VCaP (cell line): Measurements from ENCODE around the gene ZC3H12D.
A peak's percentile ranks its signal among the peaks of the same experiment; 100 is the strongest.

ENCODE experiments used
- H3K27ac ChIP-seq: fragments of 450-650 bp; 2 replicates; pipeline ENCODE4 v1.5.1; 2017
- CTCF ChIP-seq: fragments of 450-650 bp; conservative IDR thresholded peaks from 2 replicates; pipeline ENCODE4 v1.5.1; 2017; ENCODE audit warnings: mild to moderate bottlenecking, moderate library complexity

ZC3H12D gene

GRCh38 chr6:149425754-149426153 is 59.1 kb downstream of the ZC3H12D start:
- H3K27ac ChIP-seq = no peak overlapping the region
- no peak for TF ChIP-seq CTCF

- no peak for TF ChIP-seq CTCF
- H3K27ac ChIP-seq = peak overlapping the region; percentile 68; the same call in 1 of the 2 replicates
These were observed 59.6 kb downstream of the ZC3H12D start for GRCh38 chr6:149425224-149425623.

- TF ChIP-seq CTCF = no peak
- H3K27ac ChIP-seq = peak overlapping the region; percentile 68
These were observed 60.8 kb downstream of the ZC3H12D start for GRCh38 chr6:149423964-149424440.

- TF ChIP-seq CTCF = no peak
- H3K27ac ChIP-seq = peak overlapping the region; percentile 68
These were observed 62.2 kb downstream of the ZC3H12D start for GRCh38 chr6:149422581-149422980.

- no peak for TF ChIP-seq CTCF
- no peak overlapping the region for H3K27ac ChIP-seq
These were observed 63.7 kb downstream of the ZC3H12D start for GRCh38 chr6:149421132-149421531.

GRCh38 chr6:149419696-149420404 is 65.0 kb downstream of the ZC3H12D start:
- no peak overlapping the region for H3K27ac ChIP-seq
- TF ChIP-seq CTCF = no peak

- no peak for TF ChIP-seq CTCF
- no peak overlapping the region for H3K27ac ChIP-seq
These were observed 70.0 kb downstream of the ZC3H12D start for GRCh38 chr6:149414821-149415220.
